ENCODE data around the gene RILP. TPM values are rescaled to one million over a fixed set of nuclear protein-coding genes. Genes with fewer than 3 reads are reported as not detected.

The RILP gene
- total and polyA plus RNA-seq, 2 of the 4 experiments (the other 2 are of a cell fraction): 3.9 to 6.0 TPM

- BruUV-seq (replicated peaks): no TSS peak
- Histone ChIP-seq H3K4ac (ENCODE audit: low read depth, low read length) (no peak overlapping the region), H3K79me1 (ENCODE audit: low read depth in 1 of 2, low read length in 2 of 2) (no peaks in the 10 kb centered on the region), H2AK9ac (replicated peaks; ENCODE audit: low read depth, low read length, poor library complexity) (no peak overlapping the region), H3K9me1 (ENCODE audit: insufficient read depth, low read length) (0 out of 2 replicates have a peak, but pooled peaks cover 6% of the 10 kb centered on the region), H3K27ac (ENCODE audit: insufficient read depth, low read length) (no peak overlapping the region), H3K4me3 (ENCODE audit: insufficient read depth, low read depth, low read length) (no peak overlapping the region), H3K18ac (ENCODE audit: low read depth, low read length) (no peak overlapping the region), H4K5ac (ENCODE audit: low read depth, low read length) (no peak overlapping the region), H3K14ac (replicated peaks; ENCODE audit: low read depth, low read length) (no peak overlapping the region), H2AK5ac (ENCODE audit: low read depth, low read length) (no peak overlapping the region), H3K4me2 (ENCODE audit: low read depth, low read length) (no peak overlapping the region), H3K27me3 (ENCODE audit: control insufficient read depth, insufficient read depth, low read length) (no peaks in the 10 kb centered on the region; the same call in 1 of the 2 replicates), H3K9me3 (ENCODE audit: control insufficient read depth, insufficient read depth, low read length) (no peaks in the 10 kb centered on the region), H3K4me1 (ENCODE audit: control insufficient read depth, insufficient read depth, low read length) (peaks cover 14% of the 10 kb centered on the region), H3K23ac (ENCODE audit: low read depth, low read length) (no peak overlapping the region), H3K36me3 (ENCODE audit: control insufficient read depth, insufficient read depth, low read length) (no peaks in the 10 kb centered on the region), H2BK120ac (ENCODE audit: low read depth, low read length) (no peak overlapping the region), H2BK20ac (ENCODE audit: low read depth, low read length) (no peak overlapping the region), H2AFZ (replicated peaks; ENCODE audit: low read length, poor library complexity) (no peak overlapping the region), H4K91ac (ENCODE audit: insufficient read depth, low read depth, low read length) (no peak overlapping the region), H2BK5ac (ENCODE audit: low read depth, low read length, poor library complexity, severe bottlenecking) (no peak overlapping the region), H3K56ac (ENCODE audit: extremely low read depth, insufficient read depth, low read length) (no peak overlapping the region), H4K8ac (ENCODE audit: low read depth in 2 of 2, low read length in 2 of 2) (no peak overlapping the region), H2BK15ac (ENCODE audit: low read depth, low read length) (no peak overlapping the region), H4K20me1 (ENCODE audit: insufficient read depth, low read length) (0 out of 2 replicates have a peak, but pooled peaks cover 3% of the 10 kb centered on the region), H3K9ac (ENCODE audit: low read depth, low read length) (no peak overlapping the region)
- POLR2A ChIA-PET (ENCODE audit: unreplicated experiment): no interaction called here
- TF ChIP-seq CEBPB (IDR thresholded peaks at IDR 0.05; ENCODE audit: low read depth, low read length) (no peak), RAD21 (IDR thresholded peaks at IDR 0.05; ENCODE audit: low read length) (no peak), RCOR1 (IDR thresholded peaks at IDR 0.05; ENCODE audit: insufficient replicate concordance, low read length) (no peak), CHD1 (IDR thresholded peaks at IDR 0.05; ENCODE audit: low read depth, low read length) (no peak), ELK1 (IDR thresholded peaks at IDR 0.05; ENCODE audit: borderline replicate concordance, low read depth, low read length) (no peak), MAFK (IDR thresholded peaks at IDR 0.05; ENCODE audit: low read depth, low read length) (no peak), USF2 (IDR thresholded peaks at IDR 0.05; ENCODE audit: low read depth, low read length) (no peak), RFX5 (IDR thresholded peaks at IDR 0.05; ENCODE audit: low read depth, low read length) (no peak), MAZ (IDR thresholded peaks at IDR 0.05; ENCODE audit: borderline replicate concordance, low read depth, low read length) (no peak), CTCF (conservative IDR thresholded peaks at IDR 0.05; ENCODE audit: low read depth, low read length) (no peak), NFE2L2 (IDR thresholded peaks at IDR 0.05; ENCODE audit: low read depth, low read length) (no peak), FOS (IDR thresholded peaks at IDR 0.05; ENCODE audit: low read depth, low read length) (no peak)
- WGBS, 2 experiments (ENCODE audit: extremely low coverage in 2 of 2, insufficient read length in 1 of 2): 67% methylated on average over 9 of the region's 23 CpGs; no CpG with 5 or more reads in 1 of the 2 experiments
- DNase-seq (no peak), ATAC-seq (ENCODE audit: low read depth) (no peak)
- dilution Hi-C loops (cut with HindIII; ENCODE audit: low sequenced_read_pairs, unreplicated experiment): no loop called here
- in situ Hi-C loops (cut with MboI; ENCODE audit: low sequenced_read_pairs): no loop called here
- CTCF ChIA-PET: no interaction called here
- intact Hi-C loops (cut with micrococcal nuclease): no loop called here
Measured at GRCh38 chr17:1640329-1641064, 9.2 kb downstream of the RILP start.

Measured in IMR-90 (cell line).